Measurements from ENCODE around the gene SEC24B. TPM values are rescaled to one million over a fixed set of nuclear protein-coding genes. Genes with fewer than 3 reads are reported as not detected.
"Not testable (repeated sequence)": the region's sequence is repeated elsewhere in the genome, so short reads cannot be mapped to it uniquely, and the experiment has no call there.

Gene SEC24B
- total RNA-seq, 1 donor from 2014 or later: 26.4 TPM

- no peak for TF ChIP-seq CTCF (IDR thresholded peaks at IDR 0.05; ENCODE audit: borderline replicate concordance)
- DNase-seq: no peak
- peaks cover 9% of the 10 kb centered on the region for H3K9me3 ChIP-seq (replicated peaks)
- peaks cover 12% of the 10 kb centered on the region for H3K36me3 ChIP-seq
- H3K27ac ChIP-seq (replicated peaks): no peak overlapping the region
- intact Hi-C loops (cut with micrococcal nuclease): no loop called here
- peaks cover 75% of the 10 kb centered on the region for H3K4me1 ChIP-seq
- no peaks in the 10 kb centered on the region for H3K27me3 ChIP-seq (ENCODE audit: low read depth)
- no peak overlapping the region for H3K4me3 ChIP-seq
These were observed 8.3 kb downstream of the SEC24B start for GRCh38 chr4:109441862-109442458.

- H3K4me3 ChIP-seq: no peak overlapping the region
- no peaks in the 10 kb centered on the region for H3K27me3 ChIP-seq (ENCODE audit: low read depth)
- no peak overlapping the region for H3K27ac ChIP-seq (replicated peaks)
- intact Hi-C loops (cut with micrococcal nuclease): no loop called here
- H3K9me3 ChIP-seq (replicated peaks): peaks cover 9% of the 10 kb centered on the region
- no peak for DNase-seq
- no peak for TF ChIP-seq CTCF (IDR thresholded peaks at IDR 0.05; ENCODE audit: borderline replicate concordance)
- H3K4me1 ChIP-seq: peaks cover 52% of the 10 kb centered on the region
- peaks cover 15% of the 10 kb centered on the region for H3K36me3 ChIP-seq
These were observed 10.7 kb downstream of the SEC24B start for GRCh38 chr4:109444182-109444844.

DNA sequence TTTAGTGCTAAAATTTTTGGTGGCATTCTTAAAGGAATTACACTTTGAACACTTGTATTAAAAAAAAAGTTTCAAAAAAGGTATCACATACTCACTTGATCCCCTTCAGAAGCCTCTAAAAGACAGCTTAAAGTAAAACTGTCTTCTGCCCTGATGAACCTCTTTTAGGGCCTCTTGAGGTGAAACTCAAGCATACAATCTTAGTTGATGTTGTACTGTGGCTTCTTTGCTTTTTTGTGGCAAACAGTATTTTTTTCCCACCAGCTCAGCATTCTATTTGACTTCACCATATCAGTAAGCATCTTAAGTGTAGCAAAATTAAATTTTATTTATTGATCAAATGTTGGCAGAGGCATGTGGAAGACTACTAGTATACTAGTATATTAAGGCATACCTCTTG is 13.7 kb downstream of the SEC24B start:
- peaks cover 9% of the 10 kb centered on the region for H3K9me3 ChIP-seq (replicated peaks)
- intact Hi-C loops (cut with micrococcal nuclease): no loop called here
- H3K4me1 ChIP-seq: peaks cover 31% of the 10 kb centered on the region
- no peak overlapping the region for H3K4me3 ChIP-seq
- DNase-seq: no peak
- no peak overlapping the region for H3K27ac ChIP-seq (replicated peaks)
- H3K36me3 ChIP-seq: peaks cover 25% of the 10 kb centered on the region
- no peak for TF ChIP-seq CTCF (IDR thresholded peaks at IDR 0.05; ENCODE audit: borderline replicate concordance)
- H3K27me3 ChIP-seq (ENCODE audit: low read depth): no peaks in the 10 kb centered on the region

DNA sequence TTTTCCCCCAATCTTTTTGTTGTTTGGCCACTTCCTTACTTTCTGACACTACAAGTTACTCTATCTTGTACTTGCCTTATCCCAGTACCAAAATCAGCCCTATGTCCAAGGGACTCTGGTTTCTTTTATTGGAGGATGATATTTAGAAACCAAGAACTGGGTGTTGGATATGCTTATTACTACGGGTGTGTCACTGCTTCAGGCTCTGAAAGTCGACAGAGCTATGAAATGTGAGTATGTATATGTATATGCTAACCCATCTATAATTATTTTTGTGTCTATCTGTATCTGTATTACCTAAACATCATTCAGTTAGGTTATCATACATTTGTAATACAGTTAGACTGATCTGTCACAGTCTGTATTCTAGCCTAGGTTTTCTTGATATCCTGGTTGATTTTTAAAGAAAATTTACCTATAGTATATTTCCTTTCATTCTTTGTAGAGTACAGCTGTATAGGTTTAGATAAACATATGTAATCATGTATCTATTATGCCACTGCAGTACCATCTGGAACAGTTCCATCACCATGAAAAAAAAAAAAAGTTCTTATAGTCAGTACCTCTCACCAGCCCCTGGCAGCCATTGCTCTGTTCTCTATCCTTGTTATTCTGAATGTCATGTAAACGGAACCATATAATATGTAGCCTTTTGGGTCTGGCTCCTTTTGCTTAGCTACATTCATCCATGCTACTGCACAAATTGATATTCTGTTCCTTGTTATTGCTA is 18.1 kb downstream of the SEC24B start:
- Histone ChIP-seq H3K9me3 (replicated peaks) (no peaks in the 10 kb centered on the region), H3K4me3 (no peak overlapping the region), H3K4me1 (peaks cover 11% of the 10 kb centered on the region), H3K36me3 (peaks cover 19% of the 10 kb centered on the region), H3K27me3 (ENCODE audit: low read depth) (no peaks in the 10 kb centered on the region), H3K27ac (replicated peaks) (no peak overlapping the region)
- intact Hi-C loops (cut with micrococcal nuclease): no loop called here
- no peak for DNase-seq
- no peak for TF ChIP-seq CTCF (IDR thresholded peaks at IDR 0.05; ENCODE audit: borderline replicate concordance)

- DNase-seq; H3K27me3 ChIP-seq (ENCODE audit: low read depth); H3K27ac ChIP-seq (replicated peaks); intact Hi-C loops (cut with micrococcal nuclease); H3K4me3 ChIP-seq: not testable (repeated sequence)
- Histone ChIP-seq H3K4me1 (peaks cover 12% of the 10 kb centered on the region), H3K9me3 (replicated peaks) (peaks cover 11% of the 10 kb centered on the region), H3K36me3 (peaks cover 23% of the 10 kb centered on the region)
These were observed 19.5 kb downstream of the SEC24B start for GRCh38 chr4:109453110-109453509.

DNA sequence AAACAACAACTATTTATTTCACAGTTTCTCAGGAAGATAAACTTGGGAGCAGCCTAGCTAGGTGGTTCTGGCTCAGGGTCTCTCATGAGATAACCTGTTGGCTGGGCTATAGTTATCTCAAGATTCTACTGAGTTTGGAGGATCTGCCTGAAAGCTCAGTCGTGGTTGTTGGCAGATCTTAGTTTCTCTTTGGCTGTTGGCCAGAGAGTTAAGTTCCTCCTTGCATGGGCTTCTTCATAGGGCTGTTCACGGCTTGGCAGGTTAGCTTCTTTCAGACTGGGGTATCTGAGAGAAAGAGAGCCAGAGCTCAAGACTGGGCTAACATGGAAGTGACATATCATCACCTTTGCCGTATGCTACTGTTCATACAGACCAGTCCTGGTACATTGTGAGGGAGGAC is 28.7 kb downstream of the SEC24B start:
- Histone ChIP-seq H3K27ac (replicated peaks) (no peak overlapping the region), H3K9me3 (replicated peaks) (peaks cover 8% of the 10 kb centered on the region), H3K36me3 (peaks cover 24% of the 10 kb centered on the region), H3K4me1 (peaks cover 57% of the 10 kb centered on the region), H3K4me3 (no peak overlapping the region), H3K27me3 (ENCODE audit: low read depth) (no peaks in the 10 kb centered on the region)
- TF ChIP-seq CTCF (IDR thresholded peaks at IDR 0.05; ENCODE audit: borderline replicate concordance): no peak
- intact Hi-C loops (cut with micrococcal nuclease): no loop called here
- DNase-seq: no peak
